GM23338 (cell line): ENCODE data around the gene ANKRD44.

Source experiments
- CTCF ChIP-seq, 2 experiments: fragments of 200-600 bp in 1 of 2; sonication (generic) in 1 of 2; conservative IDR thresholded peaks; 2 replicates each; pipeline versions ENCODE4 v1.5.1 to v1.6.1; 2016 to 2017; ENCODE audit warnings: antibody characterized with exemption in 2 of 2, low read depth in 2 of 2, mild to moderate bottlenecking in 2 of 2, moderate library complexity in 1 of 2
- EZH2 ChIP-seq: fragments of 200-600 bp; sonication (generic); IDR thresholded peaks from one replicate; pipeline ENCODE4 v1.8.0; 2017; ENCODE audit warnings: antibody characterized with exemption, mild to moderate bottlenecking, low read depth; ENCODE audit not compliant: unreplicated experiment
- REST ChIP-seq: IDR thresholded peaks from one replicate; pipeline ENCODE4 v1.6.1; 2018; ENCODE audit warnings: antibody characterized with exemption; ENCODE audit not compliant: unreplicated experiment

DNA sequence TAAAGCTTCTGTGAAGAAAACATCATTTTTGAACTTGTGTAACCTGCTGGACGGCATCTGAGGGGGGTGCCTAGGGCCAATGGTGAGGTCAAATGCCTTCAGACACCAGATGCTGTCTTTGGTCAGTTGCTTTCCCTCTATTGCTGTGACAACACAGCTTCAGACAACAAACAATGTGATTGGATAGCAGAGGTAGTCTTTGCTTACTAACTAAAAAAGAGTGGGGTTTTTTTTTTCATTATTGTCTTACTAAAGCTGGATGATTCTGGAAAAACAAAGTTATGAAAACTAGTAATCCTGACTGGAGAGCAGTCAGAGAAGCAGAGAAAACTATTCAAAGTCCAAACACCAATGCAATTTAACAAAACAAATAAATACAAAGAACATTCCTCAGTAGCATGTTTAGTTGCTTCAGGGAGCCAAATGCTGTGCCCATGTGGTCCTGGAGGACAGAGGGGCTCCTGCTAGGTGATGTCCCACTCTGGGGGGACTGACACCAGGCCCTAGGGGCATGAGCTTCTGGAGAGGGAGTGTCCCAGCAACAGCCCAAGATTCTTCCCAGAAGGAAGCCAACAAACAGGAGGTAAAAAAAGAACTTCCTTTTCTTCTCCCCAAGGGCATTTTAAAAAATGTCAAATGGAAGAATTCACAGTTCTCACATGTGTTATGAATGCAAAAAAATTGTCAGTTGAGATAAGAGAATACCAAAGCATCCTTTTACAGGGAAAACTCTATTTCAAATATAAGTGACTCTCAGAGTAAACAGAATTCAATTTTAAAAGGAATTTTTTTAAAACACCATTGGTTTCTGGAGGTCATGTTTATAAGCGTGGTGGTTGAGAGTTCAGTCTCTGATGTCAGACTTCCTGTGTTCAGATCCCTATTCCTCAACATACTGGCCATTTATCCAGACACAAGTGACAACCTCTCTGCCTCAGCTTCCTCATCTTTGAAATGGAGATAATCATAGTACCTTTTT lies 203.0 kb downstream of the ANKRD44 start:
- TF ChIP-seq REST = no peak
- TF ChIP-seq EZH2 = no peak
- no peak for TF ChIP-seq CTCF (conservative IDR thresholded peaks at IDR 0.05; ENCODE audit: low read depth in 2 of 2)
